ENCODE results near the gene RETREG3.

GRCh38 chr17:42651392-42651791 is 42.2 kb upstream of the RETREG3 start:
- TF ChIP-seq EZH2 (IDR thresholded peaks at IDR 0.05; ENCODE audit: borderline replicate concordance, low read length) (no peak), CTCF (IDR thresholded peaks at IDR 0.05; ENCODE audit: low read length) (no peak)
